DND-41 (cell line): ENCODE measurements around the gene MIPEP.

Experiments
- ATAC-seq: fragments of 200-7000 bp; cut with Tn5 transposase; 3 replicates; pipeline ENCODE4 v1.9.1; 2021; ENCODE audit warnings: low read depth; ENCODE audit not compliant: insufficient read depth
- DNase-seq: peaks from one replicate; pipeline ENCODE4 v3.0.0-alpha.2; 2020
- H2AFZ ChIP-seq: 2 replicates; pipeline ENCODE4 v1.6.0; 2012; ENCODE audit warnings: low read depth, low read length
- H3K27ac ChIP-seq: 2 replicates; pipeline ENCODE4 v1.5.1; 2012; ENCODE audit warnings: low read length, inconsistent platforms
- H3K27me3 ChIP-seq: fragments of 200-600 bp; sonication (generic); 2 replicates; pipeline ENCODE4 v1.6.0; 2012; ENCODE audit warnings: low read length, mild to moderate bottlenecking, inconsistent platforms; ENCODE audit not compliant: insufficient read depth, poor library complexity
- H3K36me3 ChIP-seq: 2 replicates; pipeline ENCODE4 v1.5.1; 2012; ENCODE audit warnings: low read length, inconsistent platforms; ENCODE audit not compliant: insufficient read depth
- H3K4me1 ChIP-seq: 2 replicates; pipeline ENCODE4 v1.5.1; 2012; ENCODE audit warnings: mild to moderate bottlenecking, low read length; ENCODE audit not compliant: insufficient read depth
- H3K4me2 ChIP-seq: 2 replicates; pipeline ENCODE4 v1.6.0; 2012; ENCODE audit warnings: mild to moderate bottlenecking, moderate library complexity, low read length, inconsistent platforms; ENCODE audit not compliant: insufficient read depth
- H3K4me3 ChIP-seq, 2 experiments: fragments of 200-600 bp in 1 of 2; shearing (Covaris generic) in 1 of 2; 2 replicates each; pipeline ENCODE4 v1.5.1; 2012 to 2016; ENCODE audit warnings: inconsistent platforms in 2 of 2, low read length in 2 of 2, mild to moderate bottlenecking in 2 of 2, low read depth in 1 of 2, moderate library complexity in 1 of 2
- H3K79me2 ChIP-seq: 2 replicates; pipeline ENCODE4 v1.6.0; 2012; ENCODE audit warnings: low read length, inconsistent platforms; ENCODE audit not compliant: insufficient read depth
- H3K9ac ChIP-seq: 2 replicates; pipeline ENCODE4 v1.6.0; 2012; ENCODE audit warnings: low read depth, mild to moderate bottlenecking, inconsistent platforms, low read length, moderate library complexity
- H3K9me3 ChIP-seq: 2 replicates; pipeline ENCODE4 v1.5.1; 2012; ENCODE audit warnings: low read length, moderate library complexity, mild to moderate bottlenecking, inconsistent platforms; ENCODE audit not compliant: insufficient read depth, severe bottlenecking
- H4K20me1 ChIP-seq: 2 replicates; pipeline ENCODE4 v1.6.0; 2012; ENCODE audit warnings: low read length; ENCODE audit not compliant: insufficient read depth
- EZH2 ChIP-seq: IDR thresholded peaks from 3 replicates; pipeline ENCODE4 v1.6.1; 2012; ENCODE audit warnings: borderline replicate concordance, low read depth, mild to moderate bottlenecking, moderate library complexity, low read length, inconsistent platforms; ENCODE audit not compliant: severe bottlenecking
- TF ChIP-seq, protein P1 (sequence below): IDR thresholded peaks from 2 replicates; pipeline ENCODE4 v1.5.1; 2012; ENCODE audit warnings: borderline replicate concordance, low read length, moderate library complexity, mild to moderate bottlenecking; ENCODE audit not compliant: poor library complexity, severe bottlenecking; ENCODE audit errors: extremely low read depth

Gene MIPEP

DNA sequence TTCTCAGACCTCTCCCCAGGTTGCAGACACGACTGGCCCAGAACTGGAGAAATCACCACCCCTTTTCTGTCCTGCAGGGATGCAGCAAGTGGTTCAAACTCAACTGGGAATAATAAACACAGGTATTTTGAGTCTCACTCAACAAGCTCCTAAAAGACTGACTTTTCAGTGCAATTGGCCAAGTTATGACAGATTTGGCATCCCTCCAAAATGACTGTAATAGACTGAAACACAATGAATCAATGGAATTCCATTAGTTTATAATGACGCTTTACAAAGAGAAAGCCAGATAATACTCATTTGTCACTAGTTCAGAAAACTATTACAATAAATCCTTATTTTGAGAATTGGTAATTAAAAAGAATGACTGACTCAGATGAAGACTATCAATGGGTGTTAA lies 38.1 kb downstream of the MIPEP start:
- Histone ChIP-seq H3K27ac (no peak overlapping the region), H3K4me1 (no peaks in the 10 kb centered on the region), H3K9ac (no peak overlapping the region), H3K4me3 (no peak overlapping the region), H3K36me3 (peaks cover 2% of the 10 kb centered on the region; the same call in 1 of the 2 replicates), H3K27me3 (no peaks in the 10 kb centered on the region), H3K79me2 (no peaks in the 10 kb centered on the region), H3K9me3 (no peaks in the 10 kb centered on the region), H2AFZ (no peak overlapping the region), H3K4me2 (no peak overlapping the region), H4K20me1 (no peaks in the 10 kb centered on the region)
- ATAC-seq (no peak), DNase-seq (no peak)
- TF ChIP-seq, protein P1, sequence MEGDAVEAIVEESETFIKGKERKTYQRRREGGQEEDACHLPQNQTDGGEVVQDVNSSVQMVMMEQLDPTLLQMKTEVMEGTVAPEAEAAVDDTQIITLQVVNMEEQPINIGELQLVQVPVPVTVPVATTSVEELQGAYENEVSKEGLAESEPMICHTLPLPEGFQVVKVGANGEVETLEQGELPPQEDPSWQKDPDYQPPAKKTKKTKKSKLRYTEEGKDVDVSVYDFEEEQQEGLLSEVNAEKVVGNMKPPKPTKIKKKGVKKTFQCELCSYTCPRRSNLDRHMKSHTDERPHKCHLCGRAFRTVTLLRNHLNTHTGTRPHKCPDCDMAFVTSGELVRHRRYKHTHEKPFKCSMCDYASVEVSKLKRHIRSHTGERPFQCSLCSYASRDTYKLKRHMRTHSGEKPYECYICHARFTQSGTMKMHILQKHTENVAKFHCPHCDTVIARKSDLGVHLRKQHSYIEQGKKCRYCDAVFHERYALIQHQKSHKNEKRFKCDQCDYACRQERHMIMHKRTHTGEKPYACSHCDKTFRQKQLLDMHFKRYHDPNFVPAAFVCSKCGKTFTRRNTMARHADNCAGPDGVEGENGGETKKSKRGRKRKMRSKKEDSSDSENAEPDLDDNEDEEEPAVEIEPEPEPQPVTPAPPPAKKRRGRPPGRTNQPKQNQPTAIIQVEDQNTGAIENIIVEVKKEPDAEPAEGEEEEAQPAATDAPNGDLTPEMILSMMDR: no peak
- TF ChIP-seq EZH2: no peak

- H3K27ac ChIP-seq: no peak overlapping the region
- H3K27me3 ChIP-seq: no peaks in the 10 kb centered on the region
- H3K36me3 ChIP-seq: no peaks in the 10 kb centered on the region
- H3K9ac ChIP-seq: no peak overlapping the region
- H3K9me3 ChIP-seq: no peaks in the 10 kb centered on the region
- no peaks in the 10 kb centered on the region for H3K4me1 ChIP-seq
- ATAC-seq: no peak
- H2AFZ ChIP-seq: no peak overlapping the region
- DNase-seq: no peak
- H3K79me2 ChIP-seq: no peaks in the 10 kb centered on the region
- TF ChIP-seq, protein P1: no peak
- TF ChIP-seq EZH2: no peak
- H3K4me2 ChIP-seq: no peak overlapping the region
- no peak overlapping the region for H3K4me3 ChIP-seq
- no peaks in the 10 kb centered on the region for H4K20me1 ChIP-seq
Measured at GRCh38 chr13:23850134-23850533, 39.1 kb downstream of the MIPEP start.

- Histone ChIP-seq H3K4me2 (no peak overlapping the region), H3K79me2 (no peaks in the 10 kb centered on the region), H3K4me1 (no peaks in the 10 kb centered on the region; the same call in 1 of the 2 replicates), H4K20me1 (no peaks in the 10 kb centered on the region), H3K9me3 (no peaks in the 10 kb centered on the region), H3K27me3 (no peaks in the 10 kb centered on the region), H3K27ac (no peak overlapping the region), H3K36me3 (no peaks in the 10 kb centered on the region), H3K9ac (no peak overlapping the region), H2AFZ (no peak overlapping the region), H3K4me3 (no peak overlapping the region)
- TF ChIP-seq, protein P1: no peak
- no peak for TF ChIP-seq EZH2
- no peak for DNase-seq
- no peak for ATAC-seq
Measured at GRCh38 chr13:23849670-23850069, 39.5 kb downstream of the MIPEP start.

GRCh38 chr13:23848646-23849141 lies 40.5 kb downstream of the MIPEP start:
- Histone ChIP-seq H3K79me2 (no peaks in the 10 kb centered on the region), H3K4me3 (no peak overlapping the region), H3K9ac (no peak overlapping the region), H4K20me1 (no peaks in the 10 kb centered on the region), H3K27ac (no peak overlapping the region), H3K4me2 (no peak overlapping the region), H3K36me3 (no peaks in the 10 kb centered on the region), H2AFZ (no peak overlapping the region), H3K4me1 (peaks cover 6% of the 10 kb centered on the region), H3K27me3 (no peaks in the 10 kb centered on the region), H3K9me3 (no peaks in the 10 kb centered on the region)
- no peak for DNase-seq
- TF ChIP-seq EZH2: no peak
- TF ChIP-seq, protein P1: no peak
- no peak for ATAC-seq
